Stimulated activated CD8-positive, alpha-beta memory T cell treated with anti-CD3 and anti-CD28 coated beads, Interleukin-4, amount 100 ng/mL, for 48 hours (primary cell): Measurements from ENCODE around the gene SPSB3.

Experiments
- DNase-seq: peaks from one replicate; pipeline ENCODE4 v3.0.0-alpha.2; 2020

SPSB3 gene

DNA sequence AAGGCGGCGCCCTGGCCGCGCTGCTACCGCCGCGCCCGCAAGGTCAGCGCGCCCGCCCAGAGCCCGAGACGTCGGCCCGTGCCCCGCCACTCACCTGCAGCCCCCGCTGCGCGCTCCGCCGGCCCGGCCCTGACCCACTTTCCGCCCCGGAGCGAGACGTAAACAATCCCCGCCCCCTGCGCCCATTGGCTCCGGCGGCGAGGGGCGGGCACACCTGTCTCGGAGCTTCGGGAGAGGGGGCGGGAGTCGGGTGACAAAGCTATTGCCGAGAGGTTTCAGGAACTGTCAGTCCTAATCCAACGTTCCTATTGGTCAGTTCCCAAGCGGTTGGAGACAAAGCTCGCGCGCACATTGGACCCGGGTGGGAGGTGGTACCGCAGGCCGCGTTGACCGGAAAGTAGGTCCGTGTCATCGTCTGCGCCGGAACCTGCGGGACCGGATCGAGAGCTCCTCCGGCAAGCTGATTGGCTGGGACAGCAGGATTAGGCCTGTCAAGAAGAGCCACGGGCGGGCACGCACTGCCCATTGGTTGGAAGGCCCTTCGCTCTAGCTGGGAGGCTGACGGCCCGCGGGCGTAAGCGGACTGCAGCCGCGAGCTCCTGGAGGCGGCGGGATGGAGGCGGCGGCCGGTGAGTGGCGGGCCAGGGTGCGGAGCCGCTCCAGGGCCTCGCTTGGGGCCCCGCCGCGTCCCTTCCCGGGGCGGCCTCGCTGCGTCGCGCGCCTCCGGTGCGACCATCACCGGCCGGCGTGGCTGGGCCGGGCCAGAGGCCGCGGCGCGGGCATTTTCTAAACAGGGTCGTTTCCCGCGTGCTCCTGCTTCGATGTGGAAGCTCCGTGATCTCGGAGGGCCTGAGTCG is at the start of gene SPSB3, which contains the start of gene NUBP2:
SPSB3 (minus strand) TSS at position 164 of the 857 bp plus-strand sequence. CDS start 1,088 bp downstream, outside the sequence.
NUBP2 (plus strand) TSS at position 553 of the 857 bp plus-strand sequence; CDS start at position 614, 61 bp downstream.
- peak; percentile 98 for DNase-seq

DNA sequence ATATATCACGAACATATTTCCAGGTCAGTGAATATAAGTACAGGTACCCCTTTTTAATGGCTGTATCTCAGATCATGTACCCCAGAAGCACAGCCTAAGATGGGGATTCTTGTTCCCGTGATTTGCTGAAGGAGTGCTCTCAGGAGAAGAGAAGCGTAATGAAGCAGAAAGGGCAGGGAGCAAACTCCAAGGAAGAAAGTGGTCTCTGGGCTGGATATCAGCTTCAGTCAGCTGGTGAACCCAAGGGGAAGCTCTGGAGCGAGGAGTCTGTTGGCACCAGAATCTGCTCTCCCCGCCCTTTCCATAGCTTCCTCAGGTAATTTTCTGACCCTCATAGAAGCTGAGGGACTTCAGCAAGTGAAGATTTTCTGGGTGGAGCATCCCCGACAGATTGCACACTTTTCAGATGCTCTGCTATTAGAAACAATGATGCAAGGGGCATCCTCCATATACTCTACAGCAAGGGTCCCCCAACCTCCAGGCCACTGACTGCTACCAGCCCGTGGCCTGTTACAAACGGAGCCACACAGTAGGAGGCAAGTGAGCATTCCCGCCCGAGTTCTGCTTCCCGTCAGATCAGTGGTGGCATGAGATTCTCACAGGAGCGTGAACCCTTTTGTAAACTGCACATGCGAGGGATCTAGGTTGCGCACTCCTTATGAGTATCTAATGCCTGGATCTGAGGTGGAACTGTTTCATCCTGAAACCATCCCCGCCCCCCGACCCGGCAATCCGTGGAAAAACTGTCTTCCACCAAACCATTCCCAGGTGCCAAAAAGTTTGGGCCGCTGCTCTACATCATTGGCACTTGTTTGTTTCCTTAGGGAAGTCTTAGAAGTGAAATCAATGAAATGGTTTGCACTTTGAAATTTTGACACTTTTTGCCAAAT is 49.1 kb upstream of the SPSB3 start:
- DNase-seq = no peak

GRCh38 chr16:1830213-1830612 is 47.8 kb upstream of the SPSB3 start:
- no peak for DNase-seq

DNA sequence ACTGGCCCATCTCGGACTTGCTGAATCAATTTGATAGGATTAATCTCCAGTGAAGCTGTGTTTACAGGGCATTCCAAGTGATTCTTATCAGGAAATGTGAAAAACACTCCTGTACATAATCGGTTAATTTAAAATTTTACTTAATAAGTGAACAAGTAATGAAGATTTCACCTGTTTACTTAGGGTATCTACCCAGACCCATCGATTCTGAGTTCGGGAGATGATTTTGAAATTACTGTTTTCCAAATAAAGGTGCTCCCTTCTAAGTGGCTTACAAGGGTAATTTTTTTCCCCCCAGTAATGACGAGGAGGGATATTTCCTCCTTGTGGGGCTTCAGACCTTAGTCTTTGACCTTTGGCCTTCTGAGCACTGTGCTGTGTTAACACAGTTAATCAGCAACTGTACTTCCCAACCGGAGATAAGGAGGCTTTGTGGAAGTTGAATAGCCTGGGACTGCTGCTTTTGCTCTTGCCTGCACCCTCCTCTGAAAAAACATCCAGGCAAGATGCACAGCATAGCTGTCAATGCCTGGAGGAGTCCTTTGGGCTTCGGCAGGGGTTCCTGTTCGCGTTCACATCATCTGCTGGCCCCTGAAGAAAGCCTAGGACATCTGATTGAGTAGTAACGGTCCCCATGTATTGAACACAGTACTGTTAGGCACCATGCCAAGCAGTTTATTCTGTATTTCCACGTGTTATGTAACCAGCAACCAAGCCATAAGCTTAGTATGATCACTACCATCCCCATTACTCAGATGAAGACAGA is 46.5 kb upstream of the SPSB3 start:
- DNase-seq = no peak

- DNase-seq = peak; percentile 92
Measured at GRCh38 chr16:1826691-1827573, 44.6 kb upstream of the SPSB3 start, which contains the start of the genes FAHD1 and HAGH. Gene FAHD1, plus strand, starts transcription at chr16:1827206. Its CDS starts 33 bp downstream, at chr16:1827239. Gene HAGH, minus strand, starts transcription at chr16:1826825. Its CDS starts 38 bp downstream, at chr16:1826787.

GRCh38 chr16:1825864-1826690 is 43.7 kb upstream of the SPSB3 start:
- peak; percentile 73 for DNase-seq

GRCh38 chr16:1825381-1825863 is 43.1 kb upstream of the SPSB3 start:
- no peak for DNase-seq

GRCh38 chr16:1823821-1824220 is 41.5 kb upstream of the SPSB3 start:
- DNase-seq = peak; percentile 41

DNA sequence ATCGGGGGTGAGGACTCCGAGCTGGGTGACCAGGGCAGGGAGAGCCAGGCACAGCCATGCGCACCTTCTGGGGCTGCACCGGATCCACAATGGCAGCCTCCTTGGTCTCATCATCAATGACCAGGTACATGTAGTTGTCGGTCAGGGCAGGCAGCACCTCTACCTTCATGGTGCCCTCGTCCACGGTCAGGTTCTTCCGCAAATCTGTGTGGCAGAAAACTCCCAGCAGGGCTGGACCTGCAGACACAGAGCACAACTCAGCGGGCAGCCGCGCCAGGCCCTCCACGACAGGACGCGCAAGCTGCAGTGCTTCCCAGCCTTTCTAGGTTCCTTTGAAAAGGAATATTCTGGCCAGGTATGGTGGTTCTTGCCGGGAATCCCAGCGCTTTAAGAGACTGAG is 40.4 kb upstream of the SPSB3 start:
- DNase-seq = no peak

DNA sequence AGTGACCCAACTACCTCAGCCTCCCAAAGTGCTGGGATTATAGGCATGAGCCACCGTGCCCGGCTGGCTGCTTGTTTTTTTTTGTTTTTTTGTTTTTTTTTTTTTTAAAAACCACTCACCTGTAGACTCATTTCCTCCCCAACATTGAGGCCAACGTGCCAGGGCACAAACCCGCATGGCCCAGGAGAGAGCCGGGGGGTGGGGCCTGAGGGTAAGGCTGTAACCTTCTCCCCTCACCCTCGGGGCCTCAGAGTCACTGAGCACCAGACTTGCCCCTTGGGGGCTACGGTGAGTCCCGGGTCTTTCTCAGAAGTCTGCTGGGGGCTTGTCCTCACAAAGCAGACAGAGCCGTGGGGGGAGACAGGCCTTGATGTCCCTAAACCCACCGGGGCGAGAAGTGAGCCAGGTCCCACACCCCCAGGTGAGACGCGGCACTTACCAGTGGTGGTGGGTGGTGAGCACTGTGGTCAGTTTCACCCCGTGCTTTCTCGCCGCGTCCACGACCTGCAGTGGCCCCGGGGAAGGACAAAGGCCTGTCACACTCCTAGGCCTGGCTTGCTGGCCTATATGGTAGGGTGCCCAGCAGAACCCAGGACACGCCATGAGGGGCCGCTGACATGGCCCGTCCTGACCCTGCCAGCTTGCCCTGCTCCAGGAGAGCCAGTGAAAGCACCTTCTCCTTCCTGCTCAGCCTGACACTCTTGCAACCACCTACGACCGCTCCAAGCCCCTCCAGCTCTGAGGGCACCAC is 39.7 kb upstream of the SPSB3 start:
- no peak for DNase-seq

DNA sequence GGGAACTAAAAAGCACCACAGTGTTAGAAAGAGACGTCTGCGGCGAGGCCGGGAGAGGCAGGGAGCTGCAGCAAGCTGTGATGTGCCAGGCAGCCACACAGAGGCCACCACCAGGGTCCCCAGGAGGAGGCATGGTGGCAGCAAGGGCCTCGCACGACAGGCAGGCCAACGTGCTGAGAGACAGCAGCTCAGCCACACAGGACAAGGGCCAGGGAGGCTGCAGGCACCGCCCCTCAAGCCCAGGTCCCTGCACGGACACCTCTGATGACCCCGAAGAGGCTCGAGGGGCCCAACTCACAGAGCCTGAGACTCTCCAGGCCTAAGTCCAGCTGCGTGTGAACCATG is 38.5 kb upstream of the SPSB3 start:
- DNase-seq = no peak

- DNase-seq = no peak
Measured at GRCh38 chr16:1820096-1820945, 38.0 kb upstream of the SPSB3 start.

DNA sequence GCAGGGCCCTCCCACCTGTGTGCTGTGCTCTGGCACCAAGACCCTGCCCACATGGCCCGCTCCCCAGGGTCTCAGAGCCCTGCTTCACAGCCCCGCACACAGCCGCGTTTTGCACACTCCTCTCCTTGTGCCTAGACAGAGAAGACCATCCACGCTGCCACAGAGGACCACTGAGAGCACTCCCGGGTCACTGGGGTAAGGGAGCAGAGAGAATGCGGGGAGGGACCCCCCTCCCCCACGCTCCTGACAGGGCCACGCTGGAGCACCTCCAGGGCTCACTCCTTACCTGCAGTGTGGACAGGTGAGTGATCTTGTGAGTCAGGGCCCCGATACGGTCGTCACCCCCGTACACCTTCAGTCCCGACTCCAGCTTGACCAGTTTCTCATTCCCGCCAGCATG is 37.2 kb upstream of the SPSB3 start:
- no peak for DNase-seq

GRCh38 chr16:1818873-1819525 is 36.6 kb upstream of the SPSB3 start:
- DNase-seq = no peak

- DNase-seq = no peak
Measured at GRCh38 chr16:1818204-1818872, 36.0 kb upstream of the SPSB3 start.

- DNase-seq = no peak
Measured at GRCh38 chr16:1817716-1818115, 35.3 kb upstream of the SPSB3 start.

GRCh38 chr16:1817276-1817589 is 34.9 kb upstream of the SPSB3 start:
- DNase-seq = no peak
